Stimulated activated CD4-positive, alpha-beta T cell treated with anti-CD3 and anti-CD28 coated beads, Interleukin-15, amount 100 ng/mL, for 48 hours (primary cell): ENCODE results near the gene PSAP.

Source experiments
- DNase-seq, 2 donors: peaks; one replicate each; pipeline ENCODE4 v3.0.0-alpha.2; 2020; ENCODE audit warnings: low read depth in 2 of 2

PSAP gene

GRCh38 chr10:71788954-71789353 lies 62.1 kb downstream of the PSAP start:
- no peak for DNase-seq

GRCh38 chr10:71784679-71785272 lies 66.3 kb downstream of the PSAP start:
- DNase-seq = no peak

- no peak for DNase-seq
These were observed 67.0 kb downstream of the PSAP start for GRCh38 chr10:71783917-71784678.

DNA sequence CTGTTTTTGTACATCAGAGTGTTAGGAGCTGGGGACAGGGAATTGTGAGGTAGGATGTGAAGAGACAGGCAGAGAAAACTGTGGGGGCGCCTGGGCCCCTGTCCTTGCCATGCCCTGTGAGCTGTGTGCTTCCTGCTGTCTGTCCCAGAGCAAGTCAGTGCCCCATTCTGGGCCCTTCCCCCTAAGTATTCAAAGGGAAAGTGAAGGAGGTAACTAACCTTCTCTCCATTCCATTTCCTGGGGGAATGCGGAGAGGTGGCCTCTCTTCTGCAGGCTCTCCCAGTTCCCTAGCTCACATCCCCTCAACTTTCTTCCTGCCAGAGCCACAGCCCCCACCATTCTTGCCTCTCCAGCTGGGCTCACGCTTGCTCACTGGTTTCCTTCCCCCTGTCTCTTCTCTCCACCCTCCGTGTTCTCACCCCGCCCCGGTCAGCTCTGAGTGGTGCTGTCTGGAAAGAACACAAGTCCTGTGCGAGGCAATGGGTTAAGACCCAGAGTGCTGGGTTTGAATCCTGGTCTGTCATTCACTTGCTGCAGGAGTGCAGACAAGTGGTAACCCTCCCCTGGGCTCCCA lies 68.0 kb downstream of the PSAP start:
- no peak for DNase-seq

GRCh38 chr10:71782221-71782916 lies 68.7 kb downstream of the PSAP start:
- DNase-seq = no peak

GRCh38 chr10:71780719-71781118 lies 70.3 kb downstream of the PSAP start:
- DNase-seq = no peak

DNA sequence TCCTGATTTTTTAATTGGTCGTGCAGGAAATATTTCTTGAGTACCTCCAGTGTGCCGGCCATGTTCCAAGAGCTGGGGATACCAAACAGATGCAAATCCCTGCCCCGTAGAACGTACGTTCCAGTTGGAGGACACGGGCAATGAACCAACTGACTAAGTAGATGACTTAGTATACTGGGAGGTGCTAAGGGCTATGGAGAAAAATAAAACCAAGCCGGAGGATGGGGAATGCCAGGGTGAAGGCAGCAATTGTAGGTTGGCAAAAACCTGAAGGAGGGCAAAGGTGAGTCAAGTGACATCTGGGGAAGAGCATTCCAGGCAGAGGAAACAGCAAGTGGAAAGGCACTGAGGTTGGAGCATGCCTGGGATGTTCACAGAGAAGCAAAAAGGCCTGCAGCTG lies 70.9 kb downstream of the PSAP start:
- no peak for DNase-seq

DNA sequence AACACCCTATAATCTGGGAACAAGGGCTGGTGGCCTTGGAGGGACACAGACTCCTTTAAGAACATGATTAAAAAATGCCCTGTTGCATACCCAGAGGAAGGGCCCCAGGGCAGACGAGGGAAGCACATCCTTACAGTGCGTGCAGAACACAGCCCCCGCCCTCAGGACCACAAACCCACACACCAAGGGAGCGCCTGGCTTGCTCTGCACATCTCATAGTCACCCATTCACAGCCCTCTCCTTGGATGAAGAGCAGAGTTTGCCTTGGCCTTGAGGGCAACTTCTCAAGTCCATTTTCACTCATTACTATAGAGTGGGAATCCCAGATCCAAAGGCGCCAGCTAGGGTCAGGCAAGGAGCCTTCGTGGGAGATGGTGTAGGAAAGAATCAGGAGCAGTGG lies 71.4 kb downstream of the PSAP start:
- no peak for DNase-seq

DNA sequence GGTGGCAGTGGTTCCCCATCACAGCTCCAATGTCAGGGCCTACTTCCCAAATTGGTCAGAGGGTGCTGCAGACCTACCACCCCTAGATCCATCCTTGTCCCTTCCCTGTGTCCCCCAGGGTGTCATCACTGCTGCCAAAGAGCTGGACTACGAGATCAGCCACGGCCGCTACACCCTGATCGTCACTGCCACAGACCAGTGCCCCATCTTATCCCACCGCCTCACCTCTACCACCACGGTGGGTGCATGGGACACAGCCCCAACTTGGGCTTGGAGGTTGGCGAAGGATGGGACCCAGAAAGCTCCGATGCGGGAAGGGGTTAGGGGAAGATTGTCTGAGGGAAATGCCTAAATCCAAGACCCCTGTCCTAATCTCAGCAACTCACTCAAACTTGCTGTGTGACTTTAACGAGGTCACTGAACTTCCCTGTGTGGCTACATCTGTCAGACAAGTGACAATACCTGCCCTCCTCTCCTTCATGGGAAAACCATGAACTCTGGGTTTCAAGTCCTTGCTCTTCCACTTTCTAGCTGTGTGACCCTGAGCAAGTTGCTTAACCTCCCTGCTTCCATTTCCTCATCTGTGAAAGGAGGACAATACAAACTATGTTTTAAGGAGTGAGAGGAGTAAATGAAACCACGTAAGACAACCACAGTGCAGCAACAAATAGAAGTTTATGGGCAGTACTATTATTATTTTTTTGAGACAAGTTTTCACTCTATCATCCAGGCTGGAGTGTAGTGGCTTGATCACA lies 72.8 kb downstream of the PSAP start:
- no peak for DNase-seq

GRCh38 chr10:71777213-71777985 lies 73.7 kb downstream of the PSAP start:
- no peak for DNase-seq

DNA sequence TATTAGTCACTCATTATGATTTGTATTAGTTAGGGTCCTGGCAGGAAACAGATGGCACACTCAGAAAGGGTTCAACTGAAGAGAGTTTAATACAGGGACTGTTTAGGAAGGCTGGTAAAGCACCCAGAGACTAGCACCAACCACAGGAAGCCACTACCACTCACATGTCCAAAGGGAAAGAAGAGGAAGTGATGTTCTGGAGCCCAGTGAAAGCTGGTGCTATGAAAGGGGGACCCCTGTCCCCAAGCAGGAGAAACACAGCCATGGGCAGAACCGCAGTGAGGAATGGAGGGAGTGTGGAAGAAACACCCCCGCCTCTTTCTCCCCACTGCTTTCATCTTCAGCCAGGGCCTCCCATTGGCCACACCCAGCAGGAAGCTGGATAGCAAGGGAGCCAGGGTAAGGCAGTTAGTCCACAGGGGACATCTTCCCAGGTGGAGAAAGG lies 74.5 kb downstream of the PSAP start:
- DNase-seq = no peak

DNA sequence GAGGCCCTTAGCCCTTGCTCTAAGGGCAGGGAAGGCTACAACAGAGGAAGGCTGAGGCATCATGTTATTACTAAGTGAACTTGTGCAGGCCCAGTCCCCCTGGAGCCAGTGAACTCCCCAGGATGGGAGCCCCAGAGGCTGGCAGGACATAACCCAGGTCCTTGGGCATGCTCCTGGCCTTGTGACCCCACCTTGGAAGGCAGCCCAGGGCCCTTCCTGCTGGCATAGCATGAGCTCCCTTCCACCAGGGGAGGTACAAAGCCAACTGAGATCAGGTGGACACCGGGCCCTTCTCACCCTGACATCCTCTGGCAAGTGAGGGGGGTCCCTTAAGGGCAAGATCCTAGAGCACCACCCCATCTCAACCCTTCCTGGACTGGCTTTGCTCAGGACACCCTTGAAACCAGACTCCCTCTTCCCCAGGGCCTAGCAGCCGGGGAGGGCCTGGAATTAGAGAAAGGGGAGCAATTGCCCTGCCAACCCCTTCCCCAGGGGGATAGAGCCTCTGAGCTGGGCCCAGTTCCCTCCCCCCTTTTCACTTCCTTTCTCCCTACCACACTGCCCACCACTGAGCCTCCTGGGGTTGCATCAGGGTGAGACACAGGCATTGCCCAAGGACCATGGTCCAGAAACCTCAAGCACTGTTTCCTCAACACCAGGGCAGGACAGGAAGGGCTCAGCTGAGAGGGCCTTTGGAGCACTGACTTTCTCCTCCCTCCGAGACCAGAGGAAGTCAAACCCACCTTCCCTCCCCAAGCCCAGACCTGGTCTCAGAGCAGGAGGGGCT lies 75.9 kb downstream of the PSAP start:
- DNase-seq = no peak

GRCh38 chr10:71773221-71773971 lies 77.7 kb downstream of the PSAP start, which contains the start of gene VSIR:
TSS of gene VSIR (minus strand) at chr10:71773520. CDS start at chr10:71773439, 81 bp downstream.
- DNase-seq = peak; percentile 89 to 96

DNA sequence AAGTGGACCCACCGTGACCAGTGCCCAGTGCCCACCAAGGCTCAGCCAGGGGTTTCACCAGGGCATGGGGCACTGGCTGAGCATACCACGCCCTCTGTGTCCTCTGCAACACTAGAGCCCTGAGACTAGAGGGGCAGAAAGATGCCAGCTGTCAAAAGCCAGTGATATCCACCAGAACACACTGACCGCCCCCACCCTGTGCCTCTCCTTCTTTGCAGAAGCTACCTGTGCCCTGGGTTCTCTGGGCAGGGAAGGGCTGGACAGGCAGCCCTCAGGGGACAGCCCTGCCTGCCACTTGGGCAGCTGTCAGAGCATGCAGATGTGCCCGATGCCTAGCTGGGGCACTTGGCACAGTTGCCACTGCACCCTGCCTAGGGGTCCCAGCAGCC lies 78.2 kb downstream of the PSAP start:
- DNase-seq = no peak

DNA sequence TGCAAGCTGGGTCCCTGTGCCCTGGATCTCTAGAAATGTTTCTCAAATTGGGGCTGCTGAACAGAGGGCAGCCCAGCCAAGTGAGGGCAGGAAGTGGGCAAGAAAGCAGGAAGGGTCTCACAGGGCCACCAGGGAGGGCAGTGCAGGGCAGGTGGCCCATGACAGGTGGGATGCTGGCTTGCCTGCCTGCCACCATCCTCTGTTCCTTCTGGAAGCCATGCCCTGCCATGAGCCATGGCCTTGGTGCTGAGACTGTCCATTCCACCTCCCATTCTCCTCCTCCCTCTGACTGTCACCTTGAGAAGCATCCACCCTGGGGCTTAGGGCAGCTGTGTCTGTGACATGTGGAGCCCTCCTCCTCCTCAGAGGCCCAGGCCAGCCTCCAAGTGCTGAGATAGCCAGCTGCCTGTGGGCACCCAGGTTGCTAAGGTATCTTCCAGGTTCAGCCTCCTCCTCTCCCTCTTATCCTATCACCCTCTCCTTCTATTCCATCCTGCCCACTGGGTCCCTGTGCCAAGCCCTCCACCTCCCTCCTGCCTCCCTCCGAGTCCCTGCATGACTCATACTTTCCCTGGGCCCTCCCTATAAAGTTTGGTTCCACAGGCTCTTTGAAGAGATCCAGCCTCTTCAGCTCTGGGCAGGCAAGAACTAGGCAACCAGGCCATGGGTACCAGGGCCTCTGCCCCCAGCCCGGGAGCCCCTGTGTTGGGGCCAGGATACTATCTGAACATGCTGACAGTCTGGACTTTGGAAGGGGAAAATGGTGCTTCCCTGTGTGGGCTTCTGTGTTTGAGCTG lies 79.0 kb downstream of the PSAP start:
- DNase-seq = peak in 1 of 2 donors; percentile 33

DNA sequence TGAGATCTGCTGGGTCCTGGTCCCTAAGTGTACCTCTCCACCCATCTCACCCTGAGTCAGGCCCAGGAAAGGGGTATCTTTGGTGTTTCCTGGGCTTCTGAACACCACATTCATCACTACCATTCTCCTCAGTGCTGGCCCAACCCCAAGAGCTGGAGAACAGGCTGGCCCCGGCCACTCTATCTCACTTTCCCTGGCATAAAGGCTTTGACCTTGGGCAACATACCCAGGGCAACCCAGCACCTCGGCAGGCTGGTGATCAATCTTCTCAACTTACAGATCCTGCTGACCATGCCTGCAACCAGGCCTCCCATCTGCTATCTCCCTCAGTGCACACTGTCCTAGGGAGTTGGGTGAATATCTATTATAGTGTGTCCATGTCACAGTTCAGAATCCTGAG lies 79.8 kb downstream of the PSAP start:
- no peak for DNase-seq

GRCh38 chr10:71770789-71771188 lies 80.3 kb downstream of the PSAP start:
- DNase-seq = no peak

DNA sequence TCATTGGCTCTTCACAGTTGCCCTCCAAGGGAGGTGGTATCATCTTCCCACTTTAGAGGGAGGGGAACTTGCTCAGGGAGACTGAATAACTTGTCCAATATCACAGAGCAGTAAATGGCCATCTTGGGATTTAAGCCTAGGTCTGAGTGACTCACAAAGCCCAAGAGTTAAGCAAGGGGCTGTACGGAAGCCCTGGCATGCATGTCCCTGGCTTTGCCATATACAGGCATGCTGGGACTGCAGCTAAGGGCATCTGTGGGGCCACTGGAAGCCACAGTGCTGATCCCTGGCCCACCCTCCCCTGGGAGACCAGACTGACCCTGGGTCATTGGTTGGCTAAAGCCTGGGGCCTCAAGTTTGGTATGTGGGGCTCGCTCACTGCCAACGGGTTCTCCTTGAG lies 80.8 kb downstream of the PSAP start:
- DNase-seq = no peak
